IgD-negative memory B cell (primary cell): Measurements from ENCODE around the gene ANKRD44. TPM values are rescaled to one million over a fixed set of nuclear protein-coding genes. Genes with fewer than 3 reads are reported as not detected.
"Not testable (repeated sequence)": the region's sequence is repeated elsewhere in the genome, so short reads cannot be mapped to it uniquely, and the experiment has no call there.

ENCODE experiments used
- H3K27ac Mint-ChIP-seq, 3 donors: one replicate each; pipeline ENCODE4 v1.8.0; 2020 to 2022; ENCODE audit warnings: mild to moderate bottlenecking in 3 of 3, mixed read lengths in 3 of 3, moderate library complexity in 1 of 3
- H3K27me3 Mint-ChIP-seq: one replicate; pipeline ENCODE4 v1.8.0; 2021; ENCODE audit warnings: mixed read lengths
- H3K36me3 Mint-ChIP-seq: one replicate; pipeline ENCODE4 v1.8.0; 2020; ENCODE audit warnings: mild to moderate bottlenecking, mixed read lengths
- H3K4me1 Mint-ChIP-seq, 3 donors: one replicate each; pipeline ENCODE4 v1.8.0; 2020 to 2022; ENCODE audit warnings: mixed read lengths in 3 of 3, mild to moderate bottlenecking in 1 of 3
- H3K4me3 Mint-ChIP-seq, 4 donors: one replicate each; pipeline ENCODE4 v1.8.0; 2020 to 2022; ENCODE audit warnings: mild to moderate bottlenecking in 4 of 4, mixed read lengths in 4 of 4, moderate library complexity in 3 of 4
- H3K9me3 Mint-ChIP-seq, 3 donors: one replicate each; pipeline ENCODE4 v1.8.0; 2020 to 2021; ENCODE audit warnings: mixed read lengths in 3 of 3, mild to moderate bottlenecking in 1 of 3
- polyA plus RNA-seq: library from polyadenylated mRNA; unstranded; fragments of 300-500 nt; fragmentation: Illumina TruSeq; gene quantifications from one replicate; pipeline ENCODE4 v1.2.3, GENCODE V29; 2021

The ANKRD44 gene
- polyA plus RNA-seq, 1 donor from 2014 or later: 91.6 TPM

- Mint-ChIP-seq H3K27ac (peak overlapping the region in 2 of 3 donors; percentile 36 to 72), H3K4me1 (peaks cover 2 to 7% (median 7%) of the 10 kb centered on the region in 3 donors), H3K4me3 (no peak overlapping the region), H3K9me3 (no peaks in the 10 kb centered on the region), H3K27me3 (no peaks in the 10 kb centered on the region), H3K36me3 (peaks cover 6% of the 10 kb centered on the region)
These were observed 277.4 kb downstream of the ANKRD44 start for GRCh38 chr2:197033222-197033621.

GRCh38 chr2:197031803-197032202 lies 278.8 kb downstream of the ANKRD44 start:
- peaks cover 3% of the 10 kb centered on the region for H3K36me3 Mint-ChIP-seq
- no peak overlapping the region for H3K4me3 Mint-ChIP-seq
- peak overlapping the region in 2 of 3 donors; percentile 44 to 68 for H3K27ac Mint-ChIP-seq
- H3K27me3 Mint-ChIP-seq: no peaks in the 10 kb centered on the region
- peaks cover 3 to 8% (median 7%) of the 10 kb centered on the region in 3 donors for H3K4me1 Mint-ChIP-seq
- H3K9me3 Mint-ChIP-seq: no peaks in the 10 kb centered on the region

- Mint-ChIP-seq H3K36me3 (peaks cover 7% of the 10 kb centered on the region), H3K9me3 (no peaks in the 10 kb centered on the region), H3K4me3 (no peak overlapping the region), H3K4me1 (peaks cover 5 to 8% (median 7%) of the 10 kb centered on the region in 3 donors), H3K27me3 (no peaks in the 10 kb centered on the region), H3K27ac (peak overlapping the region in 1 of 3 donors; percentile 28)
These were observed 280.5 kb downstream of the ANKRD44 start for GRCh38 chr2:197030090-197030489.

GRCh38 chr2:197028633-197029032 lies 281.9 kb downstream of the ANKRD44 start:
- H3K4me3 Mint-ChIP-seq: no peak overlapping the region
- no peaks in the 10 kb centered on the region for H3K27me3 Mint-ChIP-seq
- H3K9me3 Mint-ChIP-seq: no peaks in the 10 kb centered on the region
- no peak overlapping the region for H3K27ac Mint-ChIP-seq
- peaks cover 7% of the 10 kb centered on the region for H3K36me3 Mint-ChIP-seq
- H3K4me1 Mint-ChIP-seq: peaks cover 5 to 8% (median 7%) of the 10 kb centered on the region in 3 donors

GRCh38 chr2:197028230-197028629 lies 282.4 kb downstream of the ANKRD44 start:
- H3K9me3 Mint-ChIP-seq: no peaks in the 10 kb centered on the region
- H3K27ac Mint-ChIP-seq: no peak overlapping the region
- peaks cover 11% of the 10 kb centered on the region for H3K36me3 Mint-ChIP-seq
- no peaks in the 10 kb centered on the region for H3K27me3 Mint-ChIP-seq
- no peak overlapping the region for H3K4me3 Mint-ChIP-seq
- peaks cover 5 to 8% (median 7%) of the 10 kb centered on the region in 3 donors for H3K4me1 Mint-ChIP-seq

GRCh38 chr2:197024206-197024605 lies 286.4 kb downstream of the ANKRD44 start:
- Mint-ChIP-seq H3K9me3 (peaks cover 2 to 3% (median 3%) of the 10 kb centered on the region in 3 donors), H3K27me3 (no peaks in the 10 kb centered on the region), H3K4me3 (no peak overlapping the region), H3K4me1 (peaks cover 0 to 7% (median 5%) of the 10 kb centered on the region in 3 donors), H3K36me3 (peaks cover 17% of the 10 kb centered on the region), H3K27ac (peak overlapping the region in 1 of 3 donors; percentile 43)

- H3K4me1 Mint-ChIP-seq, H3K4me3 Mint-ChIP-seq, H3K27me3 Mint-ChIP-seq, H3K9me3 Mint-ChIP-seq: not testable (repeated sequence)
- peak overlapping the region in 2 of 3 donors; percentile 15 to 49 for H3K27ac Mint-ChIP-seq
- peaks cover 13% of the 10 kb centered on the region for H3K36me3 Mint-ChIP-seq
These were observed 289.7 kb downstream of the ANKRD44 start for GRCh38 chr2:197020921-197021320.

GRCh38 chr2:197013098-197013497 lies 297.5 kb downstream of the ANKRD44 start:
- Mint-ChIP-seq H3K27me3 (no peaks in the 10 kb centered on the region), H3K9me3 (no peaks in the 10 kb centered on the region), H3K36me3 (peaks cover 13% of the 10 kb centered on the region), H3K4me1 (peaks cover 0 to 2% (median 0%) of the 10 kb centered on the region in 3 donors), H3K27ac (no peak overlapping the region), H3K4me3 (no peak overlapping the region)

- no peak overlapping the region for H3K4me3 Mint-ChIP-seq
- peaks cover 13% of the 10 kb centered on the region for H3K36me3 Mint-ChIP-seq
- H3K27ac Mint-ChIP-seq: peak overlapping the region; percentile 22 to 78 (median 46)
- H3K4me1 Mint-ChIP-seq: peaks cover 0 to 2% (median 0%) of the 10 kb centered on the region in 3 donors
- no peaks in the 10 kb centered on the region for H3K9me3 Mint-ChIP-seq
- no peaks in the 10 kb centered on the region for H3K27me3 Mint-ChIP-seq
These were observed 298.6 kb downstream of the ANKRD44 start for GRCh38 chr2:197011801-197012641.

GRCh38 chr2:197011021-197011417 lies 299.6 kb downstream of the ANKRD44 start:
- peaks cover 0 to 2% (median 0%) of the 10 kb centered on the region in 3 donors for H3K4me1 Mint-ChIP-seq
- no peak overlapping the region for H3K4me3 Mint-ChIP-seq
- H3K27ac Mint-ChIP-seq: peak overlapping the region in 1 of 3 donors; percentile 39
- no peaks in the 10 kb centered on the region for H3K9me3 Mint-ChIP-seq
- H3K27me3 Mint-ChIP-seq: no peaks in the 10 kb centered on the region
- peaks cover 13% of the 10 kb centered on the region for H3K36me3 Mint-ChIP-seq

- Mint-ChIP-seq H3K4me3 (no peak overlapping the region), H3K9me3 (no peaks in the 10 kb centered on the region), H3K36me3 (peaks cover 13% of the 10 kb centered on the region)
These were observed 300.2 kb downstream of the ANKRD44 start for GRCh38 chr2:197010200-197011020.

GRCh38 chr2:197008741-197009341 lies 301.7 kb downstream of the ANKRD44 start:
- H3K9me3 Mint-ChIP-seq, H3K27me3 Mint-ChIP-seq, H3K4me1 Mint-ChIP-seq, H3K4me3 Mint-ChIP-seq: not testable (repeated sequence)
- peak overlapping the region in 1 of 3 donors; percentile 67 for H3K27ac Mint-ChIP-seq
- H3K36me3 Mint-ChIP-seq: peaks cover 10% of the 10 kb centered on the region

More at GRCh38 chr2:197010200-197011020, 300.2 kb downstream of the ANKRD44 start:
- H3K4me1 Mint-ChIP-seq: peaks cover 0 to 2% (median 0%) of the 10 kb centered on the region in 3 donors
- no peaks in the 10 kb centered on the region for H3K27me3 Mint-ChIP-seq
- H3K27ac Mint-ChIP-seq: no peak overlapping the region

GRCh38 chr2:197007716-197008628 lies 302.6 kb downstream of the ANKRD44 start:
- H3K27me3 Mint-ChIP-seq: no peaks in the 10 kb centered on the region
- H3K4me3 Mint-ChIP-seq: no peak overlapping the region
- peaks cover 10% of the 10 kb centered on the region for H3K36me3 Mint-ChIP-seq

GRCh38 chr2:197001921-197002320 lies 308.7 kb downstream of the ANKRD44 start:
- no peak overlapping the region for H3K27ac Mint-ChIP-seq
- H3K36me3 Mint-ChIP-seq: peaks cover 7% of the 10 kb centered on the region
- no peaks in the 10 kb centered on the region for H3K4me1 Mint-ChIP-seq
- no peak overlapping the region for H3K4me3 Mint-ChIP-seq
- H3K27me3 Mint-ChIP-seq: no peaks in the 10 kb centered on the region
- no peaks in the 10 kb centered on the region for H3K9me3 Mint-ChIP-seq

More at GRCh38 chr2:197007716-197008628, 302.6 kb downstream of the ANKRD44 start:
- H3K9me3 Mint-ChIP-seq: no peaks in the 10 kb centered on the region
- H3K27ac Mint-ChIP-seq: peak overlapping the region; percentile 13 to 78 (median 67)
- peaks cover 0 to 2% (median 0%) of the 10 kb centered on the region in 3 donors for H3K4me1 Mint-ChIP-seq
